Measurements from ENCODE around the gene RBM5. TPM values are rescaled to one million over a fixed set of nuclear protein-coding genes. Genes with fewer than 3 reads are reported as not detected.

Gene RBM5
- total RNA-seq, 1 experiment from 2014 or later: 89.1 TPM

GRCh38 chr3:50154840-50155490 lies 66.2 kb downstream of the RBM5 start, which contains the start of gene SEMA3F (continued):
- TF ChIP-seq POLR2A (IDR thresholded peaks at IDR 0.05; ENCODE audit: borderline replicate concordance, extremely low read depth, insufficient read depth, insufficient read length): no peak

GRCh38 chr3:50155491-50155878 lies 66.8 kb downstream of the RBM5 start:
- no peaks in the 10 kb centered on the region; a peak in 1 of 4 replicates for H3K36me3 ChIP-seq (ENCODE audit: control insufficient read depth in 1 of 2, insufficient read depth in 2 of 2, low read length in 2 of 2)
- H3K9ac ChIP-seq (ENCODE audit: low read length): peak overlapping the region; percentile 65
- no peaks in the 10 kb centered on the region for H3K27me3 ChIP-seq (ENCODE audit: insufficient read depth, low read length)
- no peaks in the 10 kb centered on the region for H4K20me1 ChIP-seq (ENCODE audit: insufficient read depth)
- intact Hi-C loops (cut with micrococcal nuclease): no loop called here
- H3K4me2 ChIP-seq (ENCODE audit: low read length): peak overlapping the region; percentile 78
- no peaks in the 10 kb centered on the region for H3K9me3 ChIP-seq (ENCODE audit: control insufficient read depth in 1 of 2, insufficient read depth in 1 of 2, low read depth in 1 of 2, low read length in 2 of 2)
- ChIA-PET CTCF (no interaction called here), POLR2A (no interaction called here), RAD21 (ENCODE audit: low non-redundant PET in 1 of 2, low total read pairs in 2 of 2, uncharacterized antibody in 2 of 2, unreplicated experiment in 2 of 2) (no interaction called here)
- H3K4me1 ChIP-seq (ENCODE audit: control insufficient read depth in 1 of 2, insufficient read depth in 2 of 2, low read length in 2 of 2): peaks cover 10 to 41% of the 10 kb centered on the region in 2 experiments
- H3K27ac ChIP-seq (ENCODE audit: low read depth, low read length): peak overlapping the region; percentile 80; the same call in 1 of the 2 replicates
- no TSS peak for BruUV-seq (replicated peaks)
- H3K4me3 ChIP-seq (replicated peaks in 1 of 2; ENCODE audit: low read depth in 1 of 2, low read length in 2 of 2): peak overlapping the region; percentile 56 to 67
- no peak overlapping the region for H2AFZ ChIP-seq (ENCODE audit: low read depth, low read length, poor library complexity, severe bottlenecking)
- no peaks in the 10 kb centered on the region for H3K79me2 ChIP-seq (ENCODE audit: insufficient read depth, low read length)
- no peak for ATAC-seq
- no peaks in the 10 kb centered on the region for H3K9me2 ChIP-seq (ENCODE audit: insufficient read depth)
- TF ChIP-seq RAD21 (IDR thresholded peaks at IDR 0.05; ENCODE audit: low read depth) (no peak), EZH2phosphoT487 (IDR thresholded peaks at IDR 0.05; ENCODE audit: borderline replicate concordance) (no peak), ZFX (IDR thresholded peaks at IDR 0.05) (no peak; the same call in 1 of the 2 replicates), ZNF274 (IDR thresholded peaks at IDR 0.05; ENCODE audit: low read depth, low read length) (no peak), ZBTB33 (IDR thresholded peaks at IDR 0.05; ENCODE audit: extremely low read depth, insufficient replicate concordance, low read length) (no peak), REST (IDR thresholded peaks at IDR 0.05; ENCODE audit: low read depth) (no peak), EGR1 (IDR thresholded peaks at IDR 0.05; ENCODE audit: low read depth) (no peak), EZH2 (IDR thresholded peaks at IDR 0.05) (no peak), MAX (IDR thresholded peaks at IDR 0.05) (no peak), TCF7L2 (IDR thresholded peaks at IDR 0.05; ENCODE audit: borderline replicate concordance, extremely low read depth, insufficient read depth, insufficient read length) (no peak), SP1 (IDR thresholded peaks at IDR 0.05; ENCODE audit: low read depth) (no peak), POLR2A (IDR thresholded peaks at IDR 0.05; ENCODE audit: borderline replicate concordance, extremely low read depth, insufficient read depth, insufficient read length) (no peak)
- no peak for DNase-seq (ENCODE audit: low read depth, low spot score)
